Cardiac fibroblast (primary cell): ENCODE results near the gene MYH9.

Source experiments
- DNase-seq, 2 donors: peaks; one replicate each; pipeline versions ENCODE4 v3.0.0 to v3.0.0-alpha.2; 2010; ENCODE audit warnings: low read depth in 2 of 2
- H3K4me3 ChIP-seq, 2 donors: replicated peaks in 1 of 2; 1 replicate in 1 of 2; 2 replicates in 1 of 2; pipeline ENCODE4 v1.5.1; 2011; ENCODE audit warnings: low read depth in 2 of 2, low read length in 2 of 2, mild to moderate bottlenecking in 2 of 2, moderate library complexity in 1 of 2
- TF ChIP-seq, protein P1 (sequence below): IDR thresholded peaks from one replicate; pipeline ENCODE4 v1.5.1; 2011; ENCODE audit warnings: low read depth, mild to moderate bottlenecking, low read length, inconsistent platforms

Gene MYH9

DNA sequence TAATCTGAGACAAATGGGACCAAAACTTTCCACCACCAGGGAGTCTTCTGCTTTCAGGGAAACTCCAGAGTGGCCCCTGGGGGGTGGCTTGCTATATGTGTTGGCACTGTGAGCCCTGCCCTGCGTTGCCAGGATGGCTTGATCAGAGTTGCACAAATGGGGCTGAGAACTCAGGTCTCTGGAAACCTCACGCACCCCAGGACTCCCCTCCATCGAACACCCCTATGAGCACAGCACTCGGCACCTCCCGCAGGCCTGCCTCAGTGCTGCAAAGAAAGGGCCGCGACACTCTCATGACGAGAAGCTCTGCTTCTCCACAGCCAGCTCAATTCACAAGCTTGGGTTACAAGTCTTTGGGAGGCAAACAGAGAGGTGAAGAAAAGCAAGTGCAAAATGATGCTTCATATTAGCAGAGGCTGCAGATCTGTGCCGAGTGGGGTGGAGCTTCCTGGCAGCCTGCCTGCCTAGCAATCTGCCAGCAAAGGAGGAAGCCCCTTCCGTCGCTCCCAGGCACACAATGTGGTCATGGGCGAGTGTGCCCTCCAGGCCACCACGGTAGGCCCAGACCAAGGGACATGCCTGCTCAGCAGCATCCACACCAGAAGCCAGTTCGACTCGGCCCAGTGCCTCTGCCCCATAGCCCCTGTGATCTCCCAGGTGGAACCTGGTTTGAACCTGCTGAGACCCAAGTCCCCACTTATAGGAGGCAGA, 55.7 kb downstream of the MYH9 start:
- DNase-seq, result peak; percentile 63 to 66
- peak overlapping the region in 1 of 2 donors; percentile 7 for H3K4me3 ChIP-seq

DNA sequence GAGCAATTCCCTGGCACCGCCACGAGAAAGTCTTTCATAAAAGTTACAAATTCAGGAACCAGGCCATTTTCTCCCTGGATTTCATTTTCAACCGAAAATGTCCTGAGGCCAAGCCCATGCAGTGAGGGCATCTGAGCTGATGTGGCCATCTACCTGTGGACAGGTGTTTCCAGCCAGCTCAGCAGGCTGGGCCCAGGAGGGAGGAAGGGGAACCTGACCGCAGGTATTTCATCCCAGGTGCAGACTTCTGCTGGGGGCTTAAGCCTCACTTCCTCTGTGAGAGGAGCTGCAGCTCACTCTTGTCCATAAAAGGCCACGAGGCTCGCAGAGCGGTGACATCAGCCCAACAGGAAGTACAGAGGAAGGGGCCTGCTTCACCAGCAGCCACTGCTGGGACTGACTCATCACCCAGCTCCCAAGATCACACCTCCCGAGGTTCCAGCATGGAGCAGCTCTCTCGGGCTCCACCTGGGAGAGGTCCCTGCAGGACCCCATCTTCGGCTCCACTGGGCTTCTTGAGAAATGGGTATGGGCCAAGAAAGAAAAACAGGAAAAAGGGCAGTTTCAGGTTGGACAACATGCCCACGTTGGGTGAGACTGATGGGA, 56.4 kb downstream of the MYH9 start:
- peak; percentile 89 to 97 for DNase-seq
- no peak overlapping the region for H3K4me3 ChIP-seq
- TF ChIP-seq, protein P1, sequence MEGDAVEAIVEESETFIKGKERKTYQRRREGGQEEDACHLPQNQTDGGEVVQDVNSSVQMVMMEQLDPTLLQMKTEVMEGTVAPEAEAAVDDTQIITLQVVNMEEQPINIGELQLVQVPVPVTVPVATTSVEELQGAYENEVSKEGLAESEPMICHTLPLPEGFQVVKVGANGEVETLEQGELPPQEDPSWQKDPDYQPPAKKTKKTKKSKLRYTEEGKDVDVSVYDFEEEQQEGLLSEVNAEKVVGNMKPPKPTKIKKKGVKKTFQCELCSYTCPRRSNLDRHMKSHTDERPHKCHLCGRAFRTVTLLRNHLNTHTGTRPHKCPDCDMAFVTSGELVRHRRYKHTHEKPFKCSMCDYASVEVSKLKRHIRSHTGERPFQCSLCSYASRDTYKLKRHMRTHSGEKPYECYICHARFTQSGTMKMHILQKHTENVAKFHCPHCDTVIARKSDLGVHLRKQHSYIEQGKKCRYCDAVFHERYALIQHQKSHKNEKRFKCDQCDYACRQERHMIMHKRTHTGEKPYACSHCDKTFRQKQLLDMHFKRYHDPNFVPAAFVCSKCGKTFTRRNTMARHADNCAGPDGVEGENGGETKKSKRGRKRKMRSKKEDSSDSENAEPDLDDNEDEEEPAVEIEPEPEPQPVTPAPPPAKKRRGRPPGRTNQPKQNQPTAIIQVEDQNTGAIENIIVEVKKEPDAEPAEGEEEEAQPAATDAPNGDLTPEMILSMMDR, result no peak

More for the DNA sequence above, 55.7 kb downstream of the MYH9 start:
- TF ChIP-seq, protein P1, result no peak

DNA sequence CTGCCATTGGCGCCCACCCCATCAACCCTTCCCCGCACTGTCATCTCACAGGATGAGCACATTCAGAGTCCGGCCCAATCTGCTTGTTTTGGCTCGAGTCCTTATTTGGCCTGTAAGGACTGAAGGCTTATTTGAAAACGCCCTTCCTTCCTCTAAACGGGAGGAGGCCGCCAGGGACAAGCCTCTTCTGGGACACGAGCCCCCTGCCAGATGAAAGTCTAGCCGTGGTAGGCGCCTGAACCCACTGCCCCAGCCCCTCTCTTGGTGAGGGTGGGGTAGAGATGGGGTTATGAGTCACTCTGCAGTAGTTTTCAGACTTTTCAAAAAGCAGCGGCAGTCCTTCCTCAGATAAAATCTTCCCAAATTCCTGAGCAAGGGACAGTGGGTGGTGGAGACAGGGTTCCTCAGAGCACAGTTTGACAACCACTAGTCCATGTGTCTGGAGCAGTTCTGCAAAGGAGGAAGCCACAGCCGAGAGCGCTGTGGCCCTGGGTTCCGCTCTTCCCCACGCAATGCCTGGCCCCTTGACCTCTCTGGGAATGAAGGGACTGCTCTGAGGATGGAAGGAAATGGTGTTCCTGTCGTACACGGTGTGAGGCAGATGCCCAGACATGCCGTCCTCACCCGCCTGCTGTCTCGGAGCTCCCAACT, 57.0 kb downstream of the MYH9 start:
- no peak overlapping the region for H3K4me3 ChIP-seq
- TF ChIP-seq, protein P1, result no peak
- DNase-seq, result peak; percentile 76 to 89

DNA sequence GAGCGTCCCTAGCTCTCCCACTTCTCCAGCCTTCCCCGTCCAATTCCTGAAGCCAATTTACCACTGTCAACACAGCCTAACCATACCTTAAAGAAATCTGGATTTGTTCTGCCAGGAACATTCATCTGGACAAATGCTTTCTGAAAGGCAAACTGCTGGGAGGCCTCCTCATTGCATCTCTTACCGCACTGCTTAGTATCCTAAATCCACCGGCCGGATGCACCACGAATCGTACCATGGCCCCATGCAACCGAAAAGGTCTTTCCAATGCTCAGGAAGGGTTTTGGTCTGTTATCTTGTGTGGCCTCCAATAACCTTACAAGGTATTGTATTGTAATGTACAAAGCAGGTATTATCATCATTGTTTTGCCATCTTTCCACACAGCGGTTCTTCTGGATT, 57.6 kb downstream of the MYH9 start:
- DNase-seq, result no peak
- H3K4me3 ChIP-seq, result peak overlapping the region in 1 of 2 donors; percentile 7
- TF ChIP-seq, protein P1, result no peak

DNA sequence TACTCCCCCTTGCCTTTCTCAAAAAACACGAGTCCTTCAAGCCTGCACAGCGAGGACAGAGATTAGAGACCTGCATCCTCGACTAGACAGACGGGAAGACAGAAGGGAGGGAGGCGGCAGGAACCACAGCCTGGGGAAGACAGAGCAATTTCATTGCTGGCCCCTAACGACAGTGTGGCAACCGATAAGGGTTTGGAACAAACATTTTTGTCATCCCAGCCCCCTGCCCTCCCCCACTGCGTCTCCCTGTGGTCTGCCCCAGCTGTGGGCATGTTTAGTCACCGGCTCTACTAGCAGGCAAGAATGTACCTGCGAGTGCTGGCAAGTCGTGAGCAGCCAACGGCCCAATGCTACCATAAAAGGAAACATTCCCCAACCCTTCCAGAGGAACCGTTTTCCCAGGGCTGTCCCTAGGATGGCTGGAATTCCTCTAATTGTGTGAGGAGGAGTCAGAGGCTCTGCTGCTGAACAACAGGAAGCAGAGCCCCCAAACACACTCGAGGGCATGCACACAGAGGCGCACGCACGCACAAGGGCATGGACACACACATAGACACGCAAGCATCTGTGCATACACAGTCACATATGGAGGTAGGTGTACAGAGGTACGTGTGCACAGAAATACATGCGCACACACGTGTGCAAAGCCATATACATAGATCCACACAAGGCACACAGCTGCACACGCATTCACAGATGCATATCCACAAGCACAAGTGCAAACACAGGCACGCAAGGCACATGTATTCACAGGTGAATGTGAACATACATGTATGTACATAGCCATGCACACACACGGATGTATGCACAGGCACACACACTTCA, 58.3 kb downstream of the MYH9 start:
- TF ChIP-seq, protein P1, result no peak
- DNase-seq, result peak; percentile 94 to 98
- H3K4me3 ChIP-seq, result peak overlapping the region in 1 of 2 donors; percentile 7

DNA sequence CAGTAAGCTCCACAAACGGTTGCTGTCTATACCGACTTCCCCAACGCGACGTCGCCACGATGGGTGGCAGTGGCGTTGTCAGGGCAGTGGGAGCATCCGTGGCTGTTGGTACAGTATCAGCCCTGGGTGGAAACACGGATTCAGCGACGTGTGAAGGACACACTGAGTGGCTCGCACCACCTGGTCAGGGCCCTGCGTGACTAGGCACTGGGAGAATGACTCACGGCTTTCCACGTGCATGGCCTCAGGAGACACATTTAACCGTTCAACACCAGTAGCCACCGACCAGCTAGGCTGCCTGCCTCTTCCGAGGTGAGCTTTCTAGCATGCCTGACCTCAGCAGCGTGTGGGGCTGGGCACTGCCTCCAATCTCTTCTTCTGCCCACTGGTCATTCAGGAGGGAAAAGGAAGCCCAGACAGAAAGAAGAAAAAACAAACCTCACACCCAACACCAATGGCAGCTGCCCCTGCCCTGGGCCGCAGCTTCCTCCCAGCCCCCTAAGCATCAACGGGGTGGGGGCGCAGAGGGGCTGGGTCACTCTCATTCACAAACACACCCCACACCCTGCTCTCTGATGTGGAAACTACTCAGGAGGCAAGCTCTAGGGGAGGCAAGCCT, 59.0 kb downstream of the MYH9 start:
- peak; percentile 79 to 97 for DNase-seq
- H3K4me3 ChIP-seq, result no peak overlapping the region

More for the DNA sequence above, 59.0 kb downstream of the MYH9 start:
- TF ChIP-seq, protein P1, result no peak
